Measurements from ENCODE around the gene BICDL1. TPM values are rescaled to one million over a fixed set of nuclear protein-coding genes. Genes with fewer than 3 reads are reported as not detected.

The BICDL1 gene
- total RNA-seq, result 0.09 and 0.35 TPM in 2 replicates

DNA sequence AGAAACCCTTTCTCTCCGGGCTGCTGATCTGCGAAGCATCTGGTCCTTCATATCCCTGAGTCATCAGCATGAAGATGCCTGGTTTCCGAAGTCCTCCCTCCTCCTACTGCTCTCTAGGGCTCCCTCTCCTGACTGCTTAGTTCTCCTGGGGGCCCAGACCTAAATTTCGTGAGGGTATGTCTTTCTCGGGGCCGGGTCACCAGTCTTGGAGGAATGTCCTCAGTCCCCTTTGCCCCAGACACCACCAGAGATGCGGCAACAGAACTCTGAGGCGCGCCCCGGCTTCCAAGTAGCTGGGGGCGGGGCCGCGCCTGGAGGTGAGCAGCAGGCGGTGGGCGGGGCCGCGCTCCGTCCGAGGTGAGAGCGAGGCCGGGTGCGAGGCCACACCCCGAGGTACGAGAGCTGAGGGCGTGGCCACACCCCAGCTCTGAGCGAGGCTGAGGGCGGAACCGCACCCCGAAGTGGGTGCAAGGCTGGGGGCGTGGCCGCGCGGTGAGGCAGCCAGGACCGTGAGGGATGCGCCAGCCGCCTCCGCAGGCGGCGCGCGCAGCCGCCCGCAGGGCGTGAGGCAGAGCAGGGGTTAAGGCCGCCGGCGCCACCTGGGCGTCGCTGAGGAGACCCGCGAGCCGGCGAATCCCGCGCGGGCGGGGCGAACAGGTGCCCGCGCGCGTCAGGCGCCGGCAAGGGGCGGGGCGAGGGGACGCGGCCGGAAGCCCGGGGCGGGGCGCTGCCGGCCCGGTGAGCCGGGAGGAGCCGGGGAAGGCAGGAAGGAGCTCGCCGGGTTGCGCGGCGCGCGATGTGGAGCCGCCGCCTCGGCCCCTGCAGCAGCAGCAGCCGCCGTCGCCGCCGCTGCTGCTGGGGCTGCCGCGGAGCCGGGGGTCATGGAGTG, at the start of gene BICDL1:
Gene BICDL1 (plus strand): TSS at position 765 of the 889 bp plus-strand sequence. CDS start 633 bp downstream, outside the sequence.

GRCh38 chr12:120116441-120116791, 127.4 kb downstream of the BICDL1 start, which contains the start of gene RAB35:
TSS of gene RAB35 (minus strand) at chr12:120116753. CDS start at chr12:120116650, 103 bp downstream.

Other genes starting within 250 kb of the BICDL1 start
- gene CIT, start 111.9 kb upstream of the BICDL1 start, total RNA-seq, result 1.1 and 1.5 TPM in 2 replicates
- 25.4 and 28.8 TPM in 2 replicates for gene RAB35, start 127.5 kb downstream of the BICDL1 start, total RNA-seq
- 42.9 and 49.6 TPM in 2 replicates for gene GCN1, start 205.5 kb downstream of the BICDL1 start, total RNA-seq
- 6,880 and 9,847 TPM in 2 replicates for gene RPLP0, start 211.9 kb downstream of the BICDL1 start, total RNA-seq